Stimulated activated CD4-positive, alpha-beta T cell treated with anti-CD3 and anti-CD28 coated beads, TNF-alpha, amount 100 ng/mL, for 24 hours (primary cell): ENCODE measurements around the gene C9orf50.

Source experiments
- DNase-seq, 3 experiments: peaks; one replicate each; pipeline ENCODE4 v3.0.0-alpha.2; 2020; ENCODE audit warnings: low read depth in 3 of 3

C9orf50 gene

GRCh38 chr9:129591916-129592315, 29.0 kb downstream of the C9orf50 start:
- no peak for DNase-seq

GRCh38 chr9:129590466-129590865, 30.4 kb downstream of the C9orf50 start:
- no peak for DNase-seq

GRCh38 chr9:129587487-129588262, 33.2 kb downstream of the C9orf50 start:
- DNase-seq = no peak

GRCh38 chr9:129586685-129587084, 34.2 kb downstream of the C9orf50 start:
- no peak for DNase-seq

- no peak for DNase-seq
These were observed 34.7 kb downstream of the C9orf50 start for GRCh38 chr9:129586245-129586644.

- no peak for DNase-seq
These were observed 35.5 kb downstream of the C9orf50 start for GRCh38 chr9:129585352-129585751.

- peak; percentile 34 to 46 (median 36) for DNase-seq
These were observed 36.8 kb downstream of the C9orf50 start for GRCh38 chr9:129584136-129584535.

GRCh38 chr9:129583308-129584038, 37.4 kb downstream of the C9orf50 start:
- DNase-seq = no peak

- DNase-seq = peak in 1 of 3 experiments; percentile 24
These were observed 38.0 kb downstream of the C9orf50 start for GRCh38 chr9:129582855-129583254.

GRCh38 chr9:129581505-129582189, 39.3 kb downstream of the C9orf50 start:
- no peak for DNase-seq

- peak in 1 of 3 experiments; percentile 21 for DNase-seq
These were observed 40.5 kb downstream of the C9orf50 start for GRCh38 chr9:129580211-129580915.

GRCh38 chr9:129579294-129579693, 41.6 kb downstream of the C9orf50 start:
- DNase-seq = no peak

GRCh38 chr9:129576546-129577543, 44.1 kb downstream of the C9orf50 start:
- no peak for DNase-seq

- no peak for DNase-seq
These were observed 45.1 kb downstream of the C9orf50 start for GRCh38 chr9:129575818-129576217.

- DNase-seq = no peak
These were observed 45.9 kb downstream of the C9orf50 start for GRCh38 chr9:129574911-129575585.

GRCh38 chr9:129573977-129574376, 46.9 kb downstream of the C9orf50 start:
- DNase-seq = no peak

- no peak for DNase-seq
These were observed 48.4 kb downstream of the C9orf50 start for GRCh38 chr9:129572517-129572916.

GRCh38 chr9:129572052-129572425, 48.9 kb downstream of the C9orf50 start:
- no peak for DNase-seq

- DNase-seq = no peak
These were observed 49.4 kb downstream of the C9orf50 start for GRCh38 chr9:129571298-129572051.
